ENCODE measurements around the gene PTPRE.

- TF ChIP-seq FOXA1 (IDR thresholded peaks at IDR 0.05): no peak
- no peak for TF ChIP-seq CTCF (IDR thresholded peaks at IDR 0.05; ENCODE audit: low read depth, low read length, missing input control)
- TF ChIP-seq TAF1 (conservative IDR thresholded peaks at IDR 0.05): no peak
- no peak for TF ChIP-seq RAD21 (IDR thresholded peaks at IDR 0.05)
- TF ChIP-seq REST (IDR thresholded peaks at IDR 0.05): no peak
Observed at GRCh38 chr10:128014236-128014635, 107.3 kb downstream of the PTPRE start.

Measured in liver (tissue), 3 donors.